Neural cell (in vitro differentiated cells): ENCODE data around the gene NR2C2AP. TPM values are rescaled to one million over a fixed set of nuclear protein-coding genes. Genes with fewer than 3 reads are reported as not detected.

ENCODE experiments used
- H2AFZ ChIP-seq: fragments of 200-600, 300-800 bp; sonication (generic), shearing (Covaris generic); 2 replicates; pipeline ENCODE4 v1.6.0; 2014; ENCODE audit warnings: low read depth, mild to moderate bottlenecking, antibody characterized with exemption, low read length, moderate library complexity
- H3F3A ChIP-seq: fragments of 200-600 bp; shearing (Covaris generic); 2 replicates; pipeline ENCODE4 v1.6.1; 2016; ENCODE audit warnings: mild to moderate bottlenecking, moderate library complexity, mixed read lengths, antibody characterized with exemption, low read length; ENCODE audit not compliant: insufficient read depth, poor library complexity, severe bottlenecking
- H3K27ac ChIP-seq: fragments of 200-600, 300-800 bp; sonication (generic), shearing (Covaris generic); 2 replicates; pipeline ENCODE4 v1.5.1; 2014; ENCODE audit warnings: mild to moderate bottlenecking, low read length, moderate library complexity
- H3K27me3 ChIP-seq: fragments of 300-800, 200-600 bp; sonication (generic), shearing (Covaris generic); 2 replicates; pipeline ENCODE4 v1.6.0; 2014; ENCODE audit warnings: mild to moderate bottlenecking, low read depth, low read length, moderate library complexity; ENCODE audit not compliant: insufficient read depth
- H3K36me3 ChIP-seq: fragments of 300-800, 200-600 bp; sonication (generic), shearing (Covaris generic); 2 replicates; pipeline ENCODE4 v1.5.1; 2014; ENCODE audit warnings: mild to moderate bottlenecking, antibody characterized with exemption, low read length, moderate library complexity; ENCODE audit not compliant: insufficient read depth
- H3K4me2 ChIP-seq: fragments of 300-800, 200-600 bp; sonication (generic), shearing (Covaris generic); 2 replicates; pipeline ENCODE4 v1.6.0; 2014; ENCODE audit warnings: mild to moderate bottlenecking, low read length
- H3K4me3 ChIP-seq: fragments of 300-800, 200-600 bp; sonication (generic), shearing (Covaris generic); 2 replicates; pipeline ENCODE4 v1.5.1; 2014; ENCODE audit warnings: mild to moderate bottlenecking, low read length, moderate library complexity
- H3K79me2 ChIP-seq: fragments of 200-600 bp; shearing (Covaris generic); replicated peaks from 2 replicates; pipeline ENCODE4 v1.6.0; 2014; ENCODE audit warnings: mild to moderate bottlenecking, low read length, moderate library complexity; ENCODE audit not compliant: insufficient read depth
- H3K9ac ChIP-seq: fragments of 300-800, 200-600 bp; sonication (generic), shearing (Covaris generic); 2 replicates; pipeline ENCODE4 v1.6.1; 2016; ENCODE audit warnings: mild to moderate bottlenecking, low read length, mixed read lengths
- H3K9me2 ChIP-seq: fragments of 200-600 bp; shearing (Covaris generic); 2 replicates; pipeline ENCODE4 v1.6.1; 2016; ENCODE audit warnings: mild to moderate bottlenecking, low read length, mixed read lengths; ENCODE audit not compliant: insufficient read depth
- H3K9me3 ChIP-seq: fragments of 200-600, 300-800 bp; sonication (generic), shearing (Covaris generic); 2 replicates; pipeline ENCODE4 v1.6.1; 2016; ENCODE audit warnings: mild to moderate bottlenecking, mixed run types, low read length, moderate library complexity, mixed read lengths
- H4K20me1 ChIP-seq: fragments of 200-600 bp; shearing (Covaris generic); 2 replicates; pipeline ENCODE4 v1.6.1; 2016; ENCODE audit warnings: mild to moderate bottlenecking, mixed run types; ENCODE audit not compliant: insufficient read depth
- CTCF ChIP-seq: fragments of 450-650 bp; IDR thresholded peaks from 2 replicates; pipeline ENCODE4 v1.5.1; 2014; ENCODE audit warnings: antibody characterized with exemption, mild to moderate bottlenecking, moderate library complexity; ENCODE audit not compliant: poor library complexity, severe bottlenecking
- EP300 ChIP-seq: fragments of 450-650 bp; conservative IDR thresholded peaks from 2 replicates; pipeline ENCODE4 v1.6.1; 2014; ENCODE audit warnings: antibody characterized with exemption, mild to moderate bottlenecking, moderate library complexity; ENCODE audit not compliant: poor library complexity, severe bottlenecking
- MXI1 ChIP-seq: fragments of 450-650 bp; conservative IDR thresholded peaks from 2 replicates; pipeline ENCODE4 v1.6.1; 2014; ENCODE audit warnings: antibody characterized with exemption, mild to moderate bottlenecking; ENCODE audit not compliant: poor library complexity, severe bottlenecking
- POLR2AphosphoS5 ChIP-seq: IDR thresholded peaks from 2 replicates; pipeline ENCODE4 v1.6.1; 2012
- RAD21 ChIP-seq: fragments of 450-650 bp; conservative IDR thresholded peaks from 2 replicates; pipeline ENCODE4 v1.6.1; 2014; ENCODE audit warnings: antibody characterized with exemption, mild to moderate bottlenecking, moderate library complexity
- SMC3 ChIP-seq: fragments of 450-650 bp; conservative IDR thresholded peaks from 2 replicates; pipeline ENCODE4 v1.6.1; 2014; ENCODE audit warnings: antibody characterized with exemption, mild to moderate bottlenecking, moderate library complexity; ENCODE audit not compliant: poor library complexity
- TAF1 ChIP-seq: IDR thresholded peaks from 2 replicates; pipeline ENCODE4 v1.6.1; 2012; ENCODE audit warnings: low read depth
- polyA minus RNA-seq: library from RNA; depleted of rRNA, polyadenylated mRNA; stranded (reverse); fragments of >200 nt; gene quantifications from 2 replicates; pipeline ENCODE4 v1.2.3, GENCODE V29; 2014
- polyA plus RNA-seq: library from polyadenylated mRNA; depleted of rRNA; stranded (reverse); fragments of >200 nt; gene quantifications from 2 replicates; pipeline ENCODE4 v1.2.3, GENCODE V29; 2014
- TF ChIP-seq, protein P1 (sequence below): IDR thresholded peaks from 2 replicates; pipeline ENCODE4 v1.6.1; 2012; ENCODE audit warnings: borderline replicate concordance

Gene NR2C2AP, protein sequence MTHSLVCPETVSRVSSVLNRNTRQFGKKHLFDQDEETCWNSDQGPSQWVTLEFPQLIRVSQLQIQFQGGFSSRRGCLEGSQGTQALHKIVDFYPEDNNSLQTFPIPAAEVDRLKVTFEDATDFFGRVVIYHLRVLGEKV
- polyA plus RNA-seq (15.1 and 21.6 TPM in 2 replicates), polyA minus RNA-seq (5.8 and 6.1 TPM in 2 replicates)

DNA sequence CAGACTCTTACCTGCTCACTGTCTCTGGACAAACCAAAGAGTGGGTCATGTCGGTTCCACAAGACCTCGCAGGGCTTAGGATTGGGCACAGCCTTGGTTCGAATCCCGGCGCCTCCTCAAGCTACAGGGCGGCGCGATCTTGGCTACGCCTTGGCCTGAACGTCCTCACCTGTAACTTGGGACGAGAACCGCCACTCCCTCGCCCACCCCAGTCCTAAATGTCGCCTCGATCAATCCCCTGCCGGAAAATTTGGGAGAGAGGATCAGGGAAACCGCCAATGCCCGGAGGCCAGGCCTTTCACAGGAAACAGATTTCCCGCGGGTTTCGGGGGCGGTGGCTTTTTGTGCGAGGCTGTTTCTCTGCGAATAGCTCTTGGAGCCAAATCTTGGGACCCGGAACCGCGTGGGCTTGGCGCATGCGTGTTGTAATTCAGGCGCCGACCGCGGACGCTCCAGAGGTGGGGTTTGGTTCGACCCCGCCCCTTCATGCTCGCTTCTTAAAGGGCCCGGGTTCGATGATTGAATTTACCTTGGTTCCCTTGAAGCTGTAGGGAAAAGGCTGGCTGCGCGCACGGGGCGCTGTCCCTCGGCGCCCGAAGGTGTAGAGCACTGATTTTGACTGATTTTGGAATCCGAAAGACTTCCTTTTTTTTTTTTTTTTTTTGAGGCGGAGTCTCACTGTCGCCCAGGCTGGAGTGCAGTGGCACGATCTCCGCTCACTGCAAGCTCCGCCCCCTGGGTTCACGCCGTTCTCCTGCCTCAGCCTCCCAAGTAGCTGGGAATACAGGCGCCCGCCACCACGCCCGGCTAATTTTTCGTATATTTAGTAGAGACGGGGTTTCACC is at the start of gene NR2C2AP:
TSS of gene NR2C2AP (minus strand) at position 403 of the 845 bp plus-strand sequence. CDS start at position 49, 354 bp downstream.
- Histone ChIP-seq H3K27me3 (no peaks in the 10 kb centered on the region), H3K9ac (peak within 1 kb of the TSS; percentile 61), H4K20me1 (no peaks in the 10 kb centered on the region), H3K4me2 (peak within 1 kb of the TSS; percentile 20), H3K4me3 (peak within 1 kb of the TSS; percentile 77), H3K27ac (no peak within 1 kb of the TSS), H3K9me2 (no peaks in the 10 kb centered on the region), H3F3A (no peaks in the 10 kb centered on the region), H2AFZ (peak within 1 kb of the TSS; percentile 51), H3K79me2 (no peaks in the 10 kb centered on the region), H3K36me3 (no peaks in the 10 kb centered on the region), H3K9me3 (no peaks in the 10 kb centered on the region)
- TF ChIP-seq POLR2AphosphoS5 (no peak), TAF1 (no peak), RAD21 (no peak), SMC3 (no peak), EP300 (no peak), MXI1 (peak; percentile 80)
- TF ChIP-seq, protein P1, sequence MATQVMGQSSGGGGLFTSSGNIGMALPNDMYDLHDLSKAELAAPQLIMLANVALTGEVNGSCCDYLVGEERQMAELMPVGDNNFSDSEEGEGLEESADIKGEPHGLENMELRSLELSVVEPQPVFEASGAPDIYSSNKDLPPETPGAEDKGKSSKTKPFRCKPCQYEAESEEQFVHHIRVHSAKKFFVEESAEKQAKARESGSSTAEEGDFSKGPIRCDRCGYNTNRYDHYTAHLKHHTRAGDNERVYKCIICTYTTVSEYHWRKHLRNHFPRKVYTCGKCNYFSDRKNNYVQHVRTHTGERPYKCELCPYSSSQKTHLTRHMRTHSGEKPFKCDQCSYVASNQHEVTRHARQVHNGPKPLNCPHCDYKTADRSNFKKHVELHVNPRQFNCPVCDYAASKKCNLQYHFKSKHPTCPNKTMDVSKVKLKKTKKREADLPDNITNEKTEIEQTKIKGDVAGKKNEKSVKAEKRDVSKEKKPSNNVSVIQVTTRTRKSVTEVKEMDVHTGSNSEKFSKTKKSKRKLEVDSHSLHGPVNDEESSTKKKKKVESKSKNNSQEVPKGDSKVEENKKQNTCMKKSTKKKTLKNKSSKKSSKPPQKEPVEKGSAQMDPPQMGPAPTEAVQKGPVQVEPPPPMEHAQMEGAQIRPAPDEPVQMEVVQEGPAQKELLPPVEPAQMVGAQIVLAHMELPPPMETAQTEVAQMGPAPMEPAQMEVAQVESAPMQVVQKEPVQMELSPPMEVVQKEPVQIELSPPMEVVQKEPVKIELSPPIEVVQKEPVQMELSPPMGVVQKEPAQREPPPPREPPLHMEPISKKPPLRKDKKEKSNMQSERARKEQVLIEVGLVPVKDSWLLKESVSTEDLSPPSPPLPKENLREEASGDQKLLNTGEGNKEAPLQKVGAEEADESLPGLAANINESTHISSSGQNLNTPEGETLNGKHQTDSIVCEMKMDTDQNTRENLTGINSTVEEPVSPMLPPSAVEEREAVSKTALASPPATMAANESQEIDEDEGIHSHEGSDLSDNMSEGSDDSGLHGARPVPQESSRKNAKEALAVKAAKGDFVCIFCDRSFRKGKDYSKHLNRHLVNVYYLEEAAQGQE = no peak

GRCh38 chr19:19250196-19250801 is 47.1 kb upstream of the NR2C2AP start:
- Histone ChIP-seq H3K9me3 (no peaks in the 10 kb centered on the region), H3F3A (no peaks in the 10 kb centered on the region), H3K9me2 (no peaks in the 10 kb centered on the region), H3K27ac (no peak overlapping the region), H2AFZ (no peak overlapping the region), H3K4me2 (no peak overlapping the region), H3K36me3 (peaks cover 10% of the 10 kb centered on the region), H3K4me3 (no peak overlapping the region), H4K20me1 (no peaks in the 10 kb centered on the region), H3K27me3 (no peaks in the 10 kb centered on the region), H3K9ac (no peak overlapping the region), H3K79me2 (no peaks in the 10 kb centered on the region)
- no peak for TF ChIP-seq MXI1
- TF ChIP-seq POLR2AphosphoS5 = no peak
- TF ChIP-seq TAF1 = no peak
- no peak for TF ChIP-seq EP300
- TF ChIP-seq SMC3 = no peak
- no peak for TF ChIP-seq CTCF
